NCI-H2196 treated with DMSO at 0.1 percent for 48 hours (cell line): ENCODE data around the gene CTNNA2.

Experiments
- DNase-seq: peaks from one replicate; lab custom pipeline; 2025; ENCODE audit not compliant: unreplicated experiment; lab: John Stamatoyannopoulos, UW

Gene CTNNA2

GRCh38 chr2:80303909-80304837 is 791.3 kb downstream of the CTNNA2 start, which contains the start of gene LRRTM1:
Gene LRRTM1, minus strand, starts transcription at chr2:80304752. Its CDS starts 933 bp downstream, at chr2:80303819.
- DNase-seq = no peak

- no peak for DNase-seq
Measured at GRCh38 chr2:80311304-80311703, 798.5 kb downstream of the CTNNA2 start.

GRCh38 chr2:80312282-80312839 is 799.5 kb downstream of the CTNNA2 start:
- no peak for DNase-seq

- no peak for DNase-seq
Measured at GRCh38 chr2:80322311-80322920, 809.6 kb downstream of the CTNNA2 start.

- no peak for DNase-seq
Measured at GRCh38 chr2:80322958-80323357, 810.1 kb downstream of the CTNNA2 start.

GRCh38 chr2:80323610-80324009 is 810.8 kb downstream of the CTNNA2 start:
- no peak for DNase-seq

- DNase-seq = no peak
Measured at GRCh38 chr2:80324525-80324924, 811.7 kb downstream of the CTNNA2 start.

GRCh38 chr2:80326214-80326613 is 813.4 kb downstream of the CTNNA2 start:
- DNase-seq = no peak

GRCh38 chr2:80326861-80327260 is 814.0 kb downstream of the CTNNA2 start:
- no peak for DNase-seq

- no peak for DNase-seq
Measured at GRCh38 chr2:80328159-80328571, 815.3 kb downstream of the CTNNA2 start.

- DNase-seq = no peak
Measured at GRCh38 chr2:80329491-80329890, 816.6 kb downstream of the CTNNA2 start.

GRCh38 chr2:80330527-80331450 is 817.9 kb downstream of the CTNNA2 start:
- DNase-seq = no peak

GRCh38 chr2:80333886-80334285 is 821.0 kb downstream of the CTNNA2 start:
- DNase-seq = no peak

GRCh38 chr2:80335411-80335810 is 822.6 kb downstream of the CTNNA2 start:
- no peak for DNase-seq

- DNase-seq = no peak
Measured at GRCh38 chr2:80338794-80339193, 825.9 kb downstream of the CTNNA2 start.

GRCh38 chr2:80340022-80340421 is 827.2 kb downstream of the CTNNA2 start:
- DNase-seq = no peak

GRCh38 chr2:80348078-80348477 is 835.2 kb downstream of the CTNNA2 start:
- no peak for DNase-seq

GRCh38 chr2:80348953-80349352 is 836.1 kb downstream of the CTNNA2 start:
- DNase-seq = no peak

- no peak for DNase-seq
Measured at GRCh38 chr2:80351231-80351630, 838.4 kb downstream of the CTNNA2 start.

GRCh38 chr2:80354858-80355257 is 842.0 kb downstream of the CTNNA2 start:
- no peak for DNase-seq

GRCh38 chr2:80361904-80362303 is 849.1 kb downstream of the CTNNA2 start:
- DNase-seq = no peak
